ENCODE results near the gene RCC2. TPM values are rescaled to one million over a fixed set of nuclear protein-coding genes. Genes with fewer than 3 reads are reported as not detected.
A peak's percentile ranks its signal among the peaks of the same experiment; 100 is the strongest.

The RCC2 gene
- total RNA-seq, 3 donors from 2014 or later: 21.1 to 39.0 (median 33.2) TPM

- Histone ChIP-seq H3K27me3 (no peaks in the 10 kb centered on the region), H3K36me3 (no peaks in the 10 kb centered on the region), H3K4me3 (peak overlapping the region; percentile 67 to 86 (median 84)), H3K4me1 (peaks cover 0 to 28% of the 10 kb centered on the region in 2 donors), H3K27ac (peak overlapping the region; percentile 79 to 93), H3K9me3 (no peaks in the 10 kb centered on the region)
- intact Hi-C loops (cut with DNase I; ENCODE audit: low total_unique reads): no loop called here
- TF ChIP-seq CTCF (IDR thresholded peaks at IDR 0.05): no peak
- TF ChIP-seq POLR2A (IDR thresholded peaks at IDR 0.05): no peak
- no peak for TF ChIP-seq POLR2AphosphoS5 (IDR thresholded peaks at IDR 0.05)
- DNase-seq (ENCODE audit: low spot score in 2 of 2): peak; percentile 41 to 59
Measured at GRCh38 chr1:17438318-17439249, 893 bp downstream of the RCC2 start.

GRCh38 chr1:17437580-17438317, 1.7 kb downstream of the RCC2 start:
- Histone ChIP-seq H3K4me3 (peak overlapping the region; percentile 67 to 86 (median 84)), H3K36me3 (no peaks in the 10 kb centered on the region), H3K9me3 (no peaks in the 10 kb centered on the region), H3K27ac (peak overlapping the region; percentile 79 to 93), H3K4me1 (peaks cover 0 to 28% of the 10 kb centered on the region in 2 donors), H3K27me3 (no peaks in the 10 kb centered on the region)
- TF ChIP-seq POLR2A (IDR thresholded peaks at IDR 0.05) (no peak), CTCF (IDR thresholded peaks at IDR 0.05) (no peak), POLR2AphosphoS5 (IDR thresholded peaks at IDR 0.05) (no peak)
- DNase-seq (ENCODE audit: low spot score in 2 of 2): no peak
- intact Hi-C loops (cut with DNase I; ENCODE audit: low total_unique reads): no loop called here

- Histone ChIP-seq H3K27me3 (no peaks in the 10 kb centered on the region), H3K27ac (peak overlapping the region; percentile 79 to 93), H3K36me3 (no peaks in the 10 kb centered on the region), H3K9me3 (no peaks in the 10 kb centered on the region), H3K4me3 (peak overlapping the region; percentile 67 to 86 (median 84)), H3K4me1 (peaks cover 0 to 28% of the 10 kb centered on the region in 2 donors)
- TF ChIP-seq POLR2A (IDR thresholded peaks at IDR 0.05): no peak
- no peak for TF ChIP-seq POLR2AphosphoS5 (IDR thresholded peaks at IDR 0.05)
- no peak for TF ChIP-seq CTCF (IDR thresholded peaks at IDR 0.05)
- intact Hi-C loops (cut with DNase I; ENCODE audit: low total_unique reads): no loop called here
- no peak for DNase-seq (ENCODE audit: low spot score in 2 of 2)
Measured at GRCh38 chr1:17437260-17437579, 2.3 kb downstream of the RCC2 start.

GRCh38 chr1:17436380-17437174, 2.9 kb downstream of the RCC2 start:
- H3K36me3 ChIP-seq: no peaks in the 10 kb centered on the region
- no peaks in the 10 kb centered on the region for H3K27me3 ChIP-seq
- no peaks in the 10 kb centered on the region for H3K9me3 ChIP-seq
- H3K4me1 ChIP-seq: peaks cover 0 to 22% of the 10 kb centered on the region in 2 donors
- TF ChIP-seq CTCF (IDR thresholded peaks at IDR 0.05): no peak
- no peak for TF ChIP-seq POLR2A (IDR thresholded peaks at IDR 0.05)
- TF ChIP-seq POLR2AphosphoS5 (IDR thresholded peaks at IDR 0.05): no peak
- H3K4me3 ChIP-seq: peak overlapping the region; percentile 67 to 86 (median 84)
- intact Hi-C loops (cut with DNase I; ENCODE audit: low total_unique reads): no loop called here
- peak overlapping the region; percentile 79 to 93 for H3K27ac ChIP-seq
- no peak for DNase-seq (ENCODE audit: low spot score in 2 of 2)
